HG03469 (cell line): ENCODE results near the gene TSHZ2.
"Not testable (repeated sequence)": the region's sequence is repeated elsewhere in the genome, so short reads cannot be mapped to it uniquely, and the experiment has no call there.

Source experiments
- ATAC-seq: cut with Tn5 transposase; IDR thresholded peaks from one replicate; pipeline ENCODE4 v1.9.1; 2021; ENCODE audit warnings: mild to moderate bottlenecking, moderate library complexity, moderate number of reproducible peaks; ENCODE audit not compliant: unreplicated experiment

The TSHZ2 gene

GRCh38 chr20:53491462-53491861, 519.3 kb downstream of the TSHZ2 start:
- no peak for ATAC-seq

- ATAC-seq = no peak
Measured at GRCh38 chr20:53492212-53492611, 520.1 kb downstream of the TSHZ2 start.

GRCh38 chr20:53493311-53493857, 521.2 kb downstream of the TSHZ2 start:
- no peak for ATAC-seq

- no peak for ATAC-seq
Measured at GRCh38 chr20:53494753-53495152, 522.6 kb downstream of the TSHZ2 start.

GRCh38 chr20:53495398-53496092, 523.4 kb downstream of the TSHZ2 start:
- ATAC-seq = no peak

GRCh38 chr20:53497246-53497645, 525.1 kb downstream of the TSHZ2 start:
- ATAC-seq = no peak

GRCh38 chr20:53498341-53498740, 526.2 kb downstream of the TSHZ2 start:
- ATAC-seq = no peak

- ATAC-seq = no peak
Measured at GRCh38 chr20:53500651-53501050, 528.5 kb downstream of the TSHZ2 start.

GRCh38 chr20:53502820-53503219, 530.7 kb downstream of the TSHZ2 start:
- ATAC-seq = no peak

- ATAC-seq = no peak
Measured at GRCh38 chr20:53503517-53503919, 531.4 kb downstream of the TSHZ2 start.

- not testable (repeated sequence) for ATAC-seq
Measured at GRCh38 chr20:53504106-53504505, 531.9 kb downstream of the TSHZ2 start.

GRCh38 chr20:53510262-53510661, 538.1 kb downstream of the TSHZ2 start:
- ATAC-seq = no peak

- no peak for ATAC-seq
Measured at GRCh38 chr20:53510704-53511103, 538.5 kb downstream of the TSHZ2 start.

- ATAC-seq = no peak
Measured at GRCh38 chr20:53512076-53512475, 539.9 kb downstream of the TSHZ2 start.

- no peak for ATAC-seq
Measured at GRCh38 chr20:53513168-53513488, 541.0 kb downstream of the TSHZ2 start.

- no peak for ATAC-seq
Measured at GRCh38 chr20:53513489-53514298, 541.5 kb downstream of the TSHZ2 start.

- no peak for ATAC-seq
Measured at GRCh38 chr20:53515749-53516148, 543.6 kb downstream of the TSHZ2 start.

- ATAC-seq = no peak
Measured at GRCh38 chr20:53517146-53517545, 545.0 kb downstream of the TSHZ2 start.

- not testable (repeated sequence) for ATAC-seq
Measured at GRCh38 chr20:53521421-53521820, 549.3 kb downstream of the TSHZ2 start.

- ATAC-seq = no peak
Measured at GRCh38 chr20:53522026-53522425, 549.9 kb downstream of the TSHZ2 start.

- no peak for ATAC-seq
Measured at GRCh38 chr20:53522696-53523095, 550.5 kb downstream of the TSHZ2 start.

- not testable (repeated sequence) for ATAC-seq
Measured at GRCh38 chr20:53523615-53524014, 551.5 kb downstream of the TSHZ2 start.
